Peyer's patch (tissue), 4 donors: ENCODE results near the gene ARHGAP26.

Source experiments
- CTCF ChIP-seq, 6 experiments: fragments of 450-650 bp in 4 of 6; fragments of 200-600 bp in 2 of 6; sonication (generic) in 1 of 6; IDR thresholded peaks; one replicate each; pipeline ENCODE4 v1.5.1; 2017 to 2019; ENCODE audit warnings: antibody characterized with exemption in 6 of 6, mild to moderate bottlenecking in 3 of 6, moderate library complexity in 1 of 6
- POLR2A ChIP-seq, 2 donors: fragments of 450-650 bp; IDR thresholded peaks; one replicate each; pipeline ENCODE4 v1.5.1; 2017; ENCODE audit warnings: antibody characterized with exemption in 2 of 2, mild to moderate bottlenecking in 2 of 2, moderate library complexity in 2 of 2

GRCh38 chr5:143161885-143162540 lies 391.8 kb downstream of the ARHGAP26 start:
- TF ChIP-seq CTCF (IDR thresholded peaks at IDR 0.05) (no peak), POLR2A (IDR thresholded peaks at IDR 0.05) (no peak)
